ENCODE data around the gene COMT.

COMT gene

DNA sequence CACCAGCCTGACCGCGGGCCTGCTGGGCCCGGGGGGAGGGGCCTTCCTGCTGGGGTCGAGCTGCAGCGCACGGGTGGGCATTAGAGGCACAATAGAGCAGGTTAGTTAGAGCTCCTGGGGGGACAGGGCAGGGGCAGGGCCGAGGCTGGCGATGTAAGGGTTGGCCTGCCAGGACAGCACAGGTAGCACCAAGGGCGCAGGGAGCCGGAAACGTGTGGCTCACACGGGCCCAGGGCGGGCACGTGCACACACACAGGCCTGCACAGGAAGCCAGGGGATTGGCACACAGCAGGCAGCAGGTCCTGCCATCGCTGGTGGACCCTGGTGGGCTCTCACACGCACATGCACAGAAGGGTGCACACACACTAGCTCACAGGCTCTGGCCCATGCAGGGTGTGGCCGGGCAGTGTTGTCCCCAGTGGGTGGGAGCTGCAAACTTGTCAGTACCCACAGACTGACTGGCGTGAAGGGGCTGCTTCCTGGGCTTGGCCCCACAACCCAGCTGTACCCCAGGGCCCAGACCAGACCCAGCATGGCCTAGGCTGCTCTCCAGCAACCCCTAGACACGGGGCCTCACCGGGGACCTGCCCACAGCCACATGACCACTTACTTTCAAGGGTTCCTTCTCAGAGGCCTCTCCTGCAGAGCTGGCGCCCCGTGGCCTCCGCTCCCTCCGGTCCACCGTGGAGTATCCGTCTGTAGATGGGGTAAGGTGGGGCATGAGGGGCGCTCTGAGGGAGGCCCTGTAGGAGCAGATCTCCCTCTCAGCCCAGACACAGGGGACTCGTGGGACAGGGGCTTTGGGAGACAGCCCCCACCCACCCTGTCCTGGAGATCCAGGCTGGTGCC, 29.9 kb downstream of the COMT start:
- no peak for DNase-seq

DNA sequence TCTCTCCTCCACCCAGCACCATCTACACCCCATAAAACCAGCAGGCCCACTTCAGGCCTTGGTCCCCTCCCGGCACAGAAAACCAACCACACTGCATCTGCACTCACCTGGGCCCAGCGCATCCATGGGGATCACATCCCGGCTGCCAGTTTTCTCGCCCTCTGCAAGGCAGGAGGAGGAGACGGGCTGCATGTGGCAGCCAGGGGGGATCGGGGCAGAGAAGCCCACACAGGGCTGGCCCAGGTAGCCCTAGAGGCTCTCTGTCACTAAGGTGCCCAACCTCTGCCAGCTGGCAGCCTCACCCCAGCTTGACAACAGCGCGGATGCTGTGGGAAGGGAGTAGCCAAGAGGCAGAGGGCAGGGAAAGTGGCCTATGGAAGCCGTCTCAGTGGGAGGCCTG, 30.7 kb downstream of the COMT start:
- no peak for DNase-seq

DNA sequence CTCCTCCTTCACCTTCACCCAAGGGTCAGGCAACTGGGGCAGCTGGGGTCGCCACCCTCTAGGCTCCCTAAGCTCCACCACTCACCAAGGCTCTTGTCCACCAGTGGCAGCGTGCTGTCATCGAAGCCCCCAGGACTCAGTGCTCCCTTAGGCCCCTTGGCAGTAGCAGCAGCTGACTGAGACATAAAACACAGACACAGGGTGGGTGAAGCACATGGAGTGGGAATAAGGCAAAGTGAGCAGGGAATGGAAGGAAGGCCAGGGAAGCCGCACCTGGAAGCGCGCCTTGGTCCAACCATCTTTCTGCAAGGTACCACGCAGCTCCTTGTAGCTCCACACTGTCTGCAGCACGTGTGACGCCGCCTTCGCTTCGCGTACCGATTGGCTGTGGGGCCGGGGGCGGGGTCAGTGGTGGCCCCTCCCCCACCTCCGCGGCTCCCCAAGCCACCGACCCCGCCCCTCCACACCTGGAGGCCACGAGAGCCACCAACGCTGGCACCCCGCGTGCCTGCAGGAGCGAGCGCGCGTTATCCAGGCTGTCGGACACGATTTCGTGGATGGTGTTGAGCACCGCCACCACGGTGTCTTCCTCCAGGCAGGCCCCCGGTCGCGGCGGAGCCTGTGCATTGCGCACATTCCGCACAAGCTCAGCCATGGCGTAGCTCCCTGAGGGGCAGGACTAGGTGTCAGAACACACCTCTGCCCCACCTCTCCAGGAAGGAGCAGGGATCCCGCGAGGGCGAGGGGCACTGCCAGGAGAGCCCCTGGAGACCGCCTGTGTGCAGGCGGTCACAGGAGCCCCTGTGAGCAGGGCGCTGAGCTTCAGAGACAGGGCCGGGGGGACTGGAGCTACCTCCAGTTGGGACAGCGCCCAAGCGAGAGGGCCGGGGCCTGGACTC, 31.3 kb downstream of the COMT start:
- DNase-seq, result no peak

DNA sequence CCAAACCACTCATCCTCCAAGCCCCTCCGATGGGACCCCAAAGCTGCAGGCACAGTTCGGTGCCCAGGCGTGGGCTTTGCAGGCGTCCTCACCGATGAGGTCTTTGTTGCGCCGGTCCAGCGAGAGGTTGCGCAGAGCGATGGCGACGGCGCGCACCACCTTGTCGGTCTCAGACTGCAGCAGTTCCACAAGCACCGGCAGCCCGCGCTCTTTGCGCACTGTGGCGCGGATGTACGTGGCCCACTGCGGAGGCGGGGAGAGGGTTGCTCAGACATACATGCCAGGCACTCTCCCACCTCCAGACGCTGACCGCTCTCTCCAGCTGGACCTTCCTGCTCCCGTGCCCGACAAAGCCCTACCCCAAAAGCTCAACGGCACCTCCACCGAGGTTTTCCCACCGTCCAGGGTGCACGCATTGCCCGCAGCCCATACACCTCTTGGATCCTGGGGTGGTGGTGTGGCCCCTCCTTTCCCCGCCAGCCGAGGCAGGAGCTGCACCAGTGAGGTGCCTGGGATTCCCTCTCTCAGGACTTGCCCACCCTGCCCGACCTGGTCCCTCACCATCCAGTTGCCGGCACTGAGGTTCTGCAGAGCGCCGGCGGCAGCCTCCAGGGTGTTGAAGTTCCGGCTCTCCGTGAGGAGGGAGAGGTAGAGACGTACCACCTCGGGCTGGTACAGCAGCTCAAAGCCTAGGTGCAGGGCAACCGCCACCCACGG, 32.1 kb downstream of the COMT start:
- DNase-seq, result no peak

DNA sequence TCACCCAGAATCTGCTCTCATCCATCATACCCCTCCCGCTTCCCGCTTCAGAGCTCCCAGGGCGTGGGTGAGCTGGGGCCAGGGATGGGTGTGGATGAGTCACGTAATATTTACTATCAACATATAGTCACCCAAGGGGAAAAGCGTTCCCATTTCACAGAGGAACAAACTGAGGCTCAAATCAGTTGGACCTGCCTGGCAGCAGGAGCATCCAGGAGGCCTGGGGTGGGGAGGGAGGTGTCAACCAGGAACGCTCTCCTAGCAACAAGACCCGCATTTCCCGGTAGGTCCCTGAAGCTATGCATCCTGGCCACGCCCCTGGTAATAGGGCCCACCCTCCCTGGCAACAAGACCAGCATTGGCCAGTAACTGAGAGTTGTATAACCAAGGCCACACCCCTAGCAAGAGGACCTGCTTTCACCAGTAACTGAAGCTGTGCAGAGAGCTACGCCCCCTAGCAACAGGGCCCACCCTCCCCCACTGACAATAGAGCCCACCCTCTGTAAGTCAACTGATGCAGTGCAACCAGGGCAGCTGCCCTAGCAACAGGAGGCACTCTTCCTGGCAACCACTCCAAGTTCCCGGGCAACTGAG, 32.8 kb downstream of the COMT start:
- no peak for DNase-seq

DNA sequence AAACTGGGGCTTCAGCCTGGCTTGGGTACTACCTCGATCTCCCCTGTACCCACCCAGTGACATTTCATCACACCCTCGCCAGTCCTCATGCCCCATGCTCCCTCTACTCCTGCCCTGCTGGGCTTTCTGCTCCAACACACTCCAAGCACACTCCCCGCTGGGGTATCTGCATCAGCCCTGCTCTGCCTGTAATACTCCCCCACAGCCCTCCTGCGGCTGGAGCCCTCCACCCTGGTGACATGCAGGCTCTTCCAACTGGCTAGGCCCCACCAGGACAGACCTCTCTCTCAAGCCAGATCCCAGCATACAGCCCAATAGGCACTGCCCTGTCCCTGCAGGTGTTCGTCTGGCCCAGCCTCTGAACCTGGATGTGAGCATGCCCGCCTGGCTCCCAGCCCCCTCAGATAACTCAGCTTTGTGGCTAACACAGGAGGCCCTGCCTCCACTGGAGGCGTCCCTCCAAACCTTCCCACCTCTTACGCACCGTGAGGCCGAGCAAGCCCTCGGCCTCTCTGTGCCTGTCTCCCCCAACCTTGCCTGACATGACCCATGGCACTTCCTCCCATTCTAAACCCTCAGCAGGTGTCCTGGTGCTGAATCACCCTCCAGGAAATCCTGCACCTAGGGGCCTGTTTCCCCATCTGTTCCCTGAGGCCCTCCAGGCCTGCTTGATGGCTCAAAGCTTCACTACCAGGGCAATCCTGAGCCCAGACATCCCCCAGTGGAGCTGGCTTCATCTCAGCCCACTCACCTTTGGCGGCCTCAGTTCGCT, 33.5 kb downstream of the COMT start:
- DNase-seq, result no peak

DNA sequence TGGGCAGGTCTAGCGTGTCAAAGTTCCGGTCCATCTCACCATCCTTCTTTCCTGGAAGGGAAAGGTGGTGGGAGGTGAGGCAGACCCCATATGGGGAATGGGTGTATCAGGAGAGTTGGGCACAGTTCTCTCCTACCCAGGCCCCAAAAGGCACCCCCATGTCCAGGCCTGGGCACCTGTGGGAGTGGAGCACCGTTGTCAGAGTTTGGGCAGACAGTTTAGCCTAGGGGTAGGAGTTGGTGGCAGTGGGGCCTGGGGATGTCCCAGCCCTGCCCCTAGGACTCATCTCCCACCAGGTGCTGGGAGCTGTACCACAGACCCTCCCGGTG, 34.1 kb downstream of the COMT start:
- DNase-seq, result no peak

DNA sequence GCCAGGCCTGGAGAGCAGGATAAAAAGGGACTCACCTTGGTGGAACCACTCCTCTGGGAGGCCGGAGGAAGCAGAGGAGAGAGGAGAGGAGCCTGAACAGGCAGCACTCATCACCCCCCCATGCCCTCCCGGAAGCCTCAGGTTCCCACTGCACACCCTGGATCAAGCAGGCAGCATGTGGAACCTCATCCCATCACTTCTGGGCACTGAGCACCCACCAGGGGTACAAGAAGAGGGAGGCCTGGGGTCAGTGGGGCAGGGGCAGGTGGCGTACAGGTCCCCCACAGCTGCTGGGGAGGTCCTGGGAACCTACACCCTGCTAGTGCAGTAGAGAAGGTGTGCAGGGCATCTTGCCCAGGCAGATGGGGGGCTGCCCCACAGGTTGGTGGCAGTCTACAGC, 35.1 kb downstream of the COMT start:
- DNase-seq, result no peak

DNA sequence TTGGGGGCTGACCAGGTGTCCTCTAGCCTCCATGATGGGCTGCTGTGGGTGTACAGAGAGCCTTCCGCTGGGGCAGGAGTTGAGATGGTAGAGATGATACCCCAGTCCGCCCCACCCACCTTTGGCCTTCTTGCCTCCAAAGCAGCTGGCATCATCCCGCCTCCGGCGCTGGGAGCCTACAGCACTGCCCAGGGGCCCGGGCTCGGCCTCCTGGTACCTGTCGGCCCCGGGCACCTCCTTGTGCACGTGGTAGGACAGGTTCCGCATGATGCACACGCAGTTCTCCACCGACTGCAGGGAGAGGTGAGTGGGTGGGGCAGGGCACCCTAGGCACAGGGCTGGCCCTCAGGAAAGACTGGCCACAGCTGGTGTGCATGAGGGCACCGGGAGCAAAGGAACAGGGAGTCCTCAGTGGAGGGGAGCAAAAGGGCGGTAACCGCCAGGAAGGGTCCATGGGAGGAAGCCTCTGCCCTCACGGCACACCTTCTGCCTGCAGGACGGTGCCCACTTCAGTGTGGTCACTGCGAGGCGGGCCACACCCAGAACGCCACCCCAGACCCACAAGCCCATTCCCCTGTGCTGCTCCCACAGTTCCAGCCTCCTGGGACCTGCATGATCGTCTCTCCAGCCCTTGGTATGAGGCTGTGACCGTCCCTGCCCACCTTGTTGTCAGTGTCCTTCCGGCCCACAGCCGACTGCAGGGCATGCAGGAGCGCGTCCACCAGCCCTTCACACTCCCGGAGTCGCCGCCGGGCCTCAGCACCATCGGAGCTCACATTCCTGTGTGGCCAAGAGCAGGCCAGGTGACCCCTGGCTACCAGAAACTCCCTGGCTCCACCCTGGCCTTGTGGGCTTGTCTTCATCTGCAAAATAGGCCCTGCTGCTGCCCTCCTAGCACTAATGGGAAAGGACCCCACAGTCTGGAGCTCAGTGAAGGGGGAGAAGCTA, 36.0 kb downstream of the COMT start:
- DNase-seq, result no peak

DNA sequence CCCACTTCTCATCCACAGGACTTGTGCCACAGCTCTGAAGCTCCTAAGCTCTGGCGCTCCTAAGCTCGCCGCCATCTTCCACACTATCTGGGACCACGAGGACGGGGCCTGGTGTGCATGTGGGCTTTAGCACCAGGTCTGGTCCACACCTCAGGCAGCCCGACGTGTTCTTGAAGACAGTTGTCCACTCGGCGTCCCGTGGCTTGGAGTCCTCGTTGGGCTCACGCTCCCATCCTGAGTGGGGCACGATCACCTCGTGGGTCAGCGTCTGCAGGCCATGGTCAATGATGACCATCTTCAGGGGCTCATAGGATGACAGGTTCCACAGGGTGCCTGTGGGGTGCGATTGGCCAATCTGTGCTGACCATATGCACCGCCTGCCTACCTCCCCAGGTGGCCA, 37.2 kb downstream of the COMT start:
- DNase-seq, result no peak

DNA sequence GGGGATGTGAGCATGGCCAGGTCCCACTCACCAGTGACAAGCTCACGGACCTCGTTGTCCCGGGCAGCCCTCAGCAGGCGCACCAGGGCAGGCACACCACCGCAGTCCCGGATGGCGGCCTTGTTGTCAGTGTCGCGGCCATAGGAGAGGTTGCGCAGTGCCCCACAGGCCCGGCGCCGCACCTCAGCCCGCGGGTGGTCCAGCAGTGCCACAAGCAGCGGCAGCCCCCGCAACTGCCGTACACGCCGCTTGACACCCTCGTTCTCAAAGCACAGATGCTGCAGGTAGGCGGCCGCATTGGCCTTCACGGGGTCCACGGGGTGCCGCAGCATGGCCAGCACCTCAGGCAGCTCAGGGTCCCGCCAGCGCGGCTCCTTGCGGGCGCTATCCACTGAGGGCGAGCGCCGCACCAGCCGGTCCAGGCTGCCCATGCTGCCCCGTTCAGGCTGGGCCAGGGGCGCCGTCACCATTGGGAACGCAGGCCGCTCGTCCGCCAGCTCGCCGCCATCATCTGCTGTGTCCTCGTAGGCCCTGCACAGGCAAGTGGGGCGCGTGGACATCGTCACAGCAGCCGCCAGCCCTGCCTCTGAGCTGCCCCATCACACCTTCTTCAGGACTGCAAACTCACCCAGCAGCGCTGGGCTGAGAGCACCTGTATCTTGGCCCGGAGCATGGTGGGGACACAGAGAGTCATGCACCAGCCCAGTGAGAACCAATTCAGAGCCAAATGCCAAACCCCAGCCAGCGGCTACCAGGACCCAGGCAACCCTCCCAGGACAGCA, 38.3 kb downstream of the COMT start:
- no peak for DNase-seq

DNA sequence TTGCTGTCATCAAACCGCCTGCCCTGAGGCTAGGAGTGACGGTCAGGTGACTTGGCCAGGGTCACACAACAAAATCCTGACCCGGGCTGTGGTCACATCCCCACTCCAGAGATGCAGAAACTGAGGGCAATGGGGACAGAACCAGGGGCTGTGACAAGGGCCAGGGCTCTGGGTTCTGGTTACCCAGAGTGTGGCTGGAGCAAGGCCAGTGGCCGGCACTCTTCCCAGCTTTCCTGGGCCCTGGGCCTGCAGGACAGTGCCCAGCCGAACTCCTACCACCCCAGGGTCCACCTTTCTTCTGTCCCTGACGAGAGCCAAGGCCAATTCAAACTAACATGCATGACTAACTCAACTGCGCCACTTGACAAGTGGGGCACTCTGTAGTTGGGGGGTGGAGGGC, 39.2 kb downstream of the COMT start:
- no peak for DNase-seq

DNA sequence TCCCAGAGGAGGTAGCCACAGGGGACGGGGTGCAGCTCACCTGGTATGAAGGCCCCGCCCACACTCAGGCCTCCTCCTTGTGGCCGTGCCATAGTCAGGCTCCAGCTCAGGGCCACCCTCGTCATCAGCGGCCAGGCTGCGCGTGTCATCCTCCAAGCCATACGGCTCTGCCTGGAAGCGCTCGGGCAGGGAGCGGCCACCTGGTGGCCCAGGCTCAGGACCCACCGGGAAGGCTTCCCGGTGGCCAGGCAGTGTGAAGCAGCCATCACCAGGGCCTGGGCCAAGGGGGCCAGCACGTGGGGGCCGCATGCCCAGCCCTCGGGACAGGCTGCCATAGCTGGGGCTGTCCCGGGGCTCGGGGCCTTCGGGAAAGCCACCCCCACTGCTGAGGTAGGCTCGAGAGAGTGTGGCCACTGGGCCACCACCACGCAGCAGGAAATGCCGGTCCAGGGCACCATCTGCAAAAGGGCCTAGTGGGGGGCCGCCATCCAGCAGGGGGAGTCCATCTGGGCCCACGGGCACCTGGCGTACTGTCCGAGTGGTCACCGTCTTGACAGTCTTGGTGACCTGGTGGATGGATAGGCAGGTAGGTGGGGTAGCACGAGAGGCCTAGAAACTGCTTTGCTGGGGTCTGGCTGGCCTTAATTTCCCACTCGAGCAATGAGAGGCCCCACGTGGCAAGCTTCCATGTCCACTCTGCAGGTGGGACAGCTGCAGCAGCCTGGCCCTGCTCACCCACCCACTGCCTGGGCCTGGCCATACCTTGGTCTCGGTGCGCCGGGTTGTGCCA, 39.8 kb downstream of the COMT start:
- DNase-seq, result no peak

DNA sequence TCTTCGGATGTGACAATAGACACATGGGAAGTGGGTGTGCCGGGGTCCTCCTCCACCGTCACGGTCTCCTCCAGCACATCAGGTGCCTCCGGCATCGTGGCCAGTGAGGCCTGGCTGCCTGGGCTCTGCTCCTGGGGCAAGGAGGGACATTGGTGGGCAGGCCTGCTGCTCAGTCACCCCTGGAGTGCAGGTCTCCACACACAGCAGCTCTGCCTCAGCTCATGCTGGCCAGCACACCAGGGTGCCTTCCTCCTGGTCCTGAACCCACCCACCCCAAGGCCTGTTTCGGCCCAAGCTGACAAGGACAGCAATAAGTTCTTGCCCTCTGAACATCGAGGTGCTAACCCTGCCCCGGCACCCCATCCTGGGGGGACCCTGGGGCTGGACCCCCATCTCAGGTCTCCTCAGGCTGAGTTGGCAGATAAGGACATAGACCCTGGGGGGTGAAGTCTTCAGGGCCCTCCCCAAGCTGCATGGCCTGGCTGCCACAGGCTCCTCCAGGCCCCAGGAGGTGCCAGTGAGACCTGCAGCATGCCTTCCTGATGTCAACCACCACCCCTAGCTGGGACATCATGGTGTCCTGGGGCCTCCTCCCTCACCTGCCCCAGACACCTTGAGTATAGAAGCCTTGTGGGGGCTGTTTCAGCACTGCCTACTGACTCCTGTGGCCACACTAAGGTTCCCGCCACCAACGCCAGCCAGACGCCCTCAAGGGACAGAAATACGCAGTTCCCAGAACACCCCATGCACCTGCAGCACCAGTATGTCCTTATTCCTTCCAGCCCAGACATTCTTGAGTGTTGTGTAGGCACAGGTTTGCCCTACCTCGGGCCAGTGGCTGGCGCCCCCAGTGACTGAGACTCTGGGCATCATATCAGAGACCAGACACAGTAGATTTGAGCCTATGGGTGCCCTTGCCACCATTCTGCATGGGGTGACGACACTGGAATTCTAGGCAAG, 40.7 kb downstream of the COMT start:
- DNase-seq, result no peak

DNA sequence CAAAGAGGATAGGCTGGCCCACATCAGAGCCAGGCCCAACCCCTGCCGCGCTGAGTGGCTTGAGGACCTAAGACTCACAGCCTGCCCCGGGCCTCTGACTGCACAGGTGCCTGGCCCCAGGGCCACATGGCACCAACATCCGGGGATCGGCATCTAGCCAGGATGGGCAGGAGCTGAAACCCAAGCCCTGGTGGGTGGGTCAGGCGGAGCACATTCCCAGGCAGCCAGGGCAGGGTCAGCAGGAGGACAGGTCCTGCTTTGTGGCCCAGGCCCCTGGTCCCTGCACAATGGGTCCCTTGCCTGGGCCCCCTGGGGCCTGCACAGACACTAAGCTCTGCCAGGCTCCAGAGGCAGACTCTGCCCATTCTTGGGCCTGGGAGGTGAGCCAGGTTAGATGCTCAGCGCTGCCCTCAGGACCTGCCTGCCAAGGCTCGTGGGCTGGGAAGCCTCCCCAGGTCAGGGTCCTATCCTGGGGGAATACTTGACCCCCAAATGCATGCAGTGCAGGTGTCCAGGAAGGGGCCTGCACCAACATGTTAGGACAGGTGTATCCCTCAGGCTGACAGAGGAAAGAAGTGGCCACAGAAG, 41.5 kb downstream of the COMT start:
- no peak for DNase-seq

DNA sequence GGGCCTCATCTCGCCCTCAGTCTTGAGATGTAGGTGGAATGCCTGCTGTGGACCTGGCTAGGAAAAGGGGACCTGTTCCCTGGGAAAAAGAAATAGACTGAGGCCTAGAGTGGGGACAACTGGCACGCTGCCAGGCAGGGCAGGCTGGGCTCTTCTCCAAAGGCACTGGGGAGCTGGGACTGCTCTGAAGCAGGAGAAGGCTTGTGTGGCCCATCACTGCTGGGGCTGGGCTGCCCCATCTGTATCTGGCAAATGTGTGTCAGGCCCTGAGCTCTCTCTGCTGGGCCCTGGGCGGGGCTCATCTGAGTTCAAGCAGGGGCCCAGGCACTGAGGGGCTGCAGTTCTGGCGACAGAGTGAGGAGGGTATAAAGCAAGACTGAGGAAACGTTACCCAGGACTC, 42.2 kb downstream of the COMT start:
- no peak for DNase-seq

DNA sequence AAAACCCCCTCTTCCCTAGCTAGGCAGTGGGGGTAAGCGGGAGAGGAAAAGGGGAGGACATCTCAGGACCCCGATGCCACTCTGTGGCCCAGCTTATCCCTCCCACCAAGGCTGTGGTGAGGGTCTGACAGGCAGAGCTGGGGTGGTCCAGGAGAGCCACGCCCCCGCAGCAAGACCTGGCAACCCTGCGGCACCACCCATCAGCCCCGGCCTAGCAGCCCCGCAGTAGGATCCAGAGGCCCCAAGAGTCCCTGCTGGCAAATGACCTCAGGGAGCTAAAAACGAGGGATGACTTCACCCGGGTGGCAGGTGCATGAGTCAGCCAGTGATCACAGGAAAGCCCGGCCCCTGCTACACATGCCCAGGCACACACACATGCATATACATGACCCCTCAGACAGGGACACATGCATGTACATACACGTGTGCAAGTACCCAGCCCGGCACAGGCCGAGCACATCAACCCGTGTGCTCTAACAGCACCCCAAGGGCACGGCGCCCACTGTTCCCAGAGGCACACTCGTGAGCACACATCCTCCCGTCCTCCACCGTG, 42.7 kb downstream of the COMT start:
- DNase-seq, result no peak
